Heart left ventricle (tissue), 13 donors: Measurements from ENCODE around the gene FOXP1.

Experiments used
- POLR2A ChIP-seq, 2 donors: fragments of 450-650 bp; IDR thresholded peaks; one replicate each; pipeline ENCODE4 v1.6.1; 2017; ENCODE audit warnings: antibody characterized with exemption in 2 of 2, mild to moderate bottlenecking in 2 of 2, moderate library complexity in 2 of 2
- TF ChIP-seq, protein P1 (sequence below), 12 donors: fragments of 200-600 bp; sonication (generic) in 4 of 12; IDR thresholded peaks; one replicate each; pipeline versions ENCODE4 v1.5.0 to v1.8.0; 2018 to 2022; ENCODE audit warnings: antibody characterized with exemption in 12 of 12, mild to moderate bottlenecking in 5 of 12
- donor health status: ischemic (EF 13 %, LVEDD 7.1; RV severe dilation, severe dysfunction).
- donor health status: DM: no; HTN: yes; CAD: no.
- donor health status: DM: no; HTN: no; CAD: no.
- donor health status: ischemic (EF 25% LVEDD 6.9; RV normal size, moderate dysfunction).
- donor health status: ischemic (EF 25% LVEDD 5.7; RV mildly dilated, moderate dysfunction).
- donor health status: ischemic (EF 35%, LVEDD 5.7; RV mildly dilated, moderate dysfunction).
- donor health status: nonischemic (EF 11% LVEDD 7.7; RV severe dilation, severe dysfunction).
- donor health status: DM: yes; HTN: yes; CAD: no.
- donor health status: PGD.
- donor health status: ischemic (EF 29% LVEDD 5.4; RV normal size, mild dysfunction).
- donor health status: nonischemic (EF 23%, LVEDD 6.1; RV moderate dilation, normal function).

GRCh38 chr3:71266875-71267274 is 316.7 kb downstream of the FOXP1 start:
- TF ChIP-seq, protein P1, sequence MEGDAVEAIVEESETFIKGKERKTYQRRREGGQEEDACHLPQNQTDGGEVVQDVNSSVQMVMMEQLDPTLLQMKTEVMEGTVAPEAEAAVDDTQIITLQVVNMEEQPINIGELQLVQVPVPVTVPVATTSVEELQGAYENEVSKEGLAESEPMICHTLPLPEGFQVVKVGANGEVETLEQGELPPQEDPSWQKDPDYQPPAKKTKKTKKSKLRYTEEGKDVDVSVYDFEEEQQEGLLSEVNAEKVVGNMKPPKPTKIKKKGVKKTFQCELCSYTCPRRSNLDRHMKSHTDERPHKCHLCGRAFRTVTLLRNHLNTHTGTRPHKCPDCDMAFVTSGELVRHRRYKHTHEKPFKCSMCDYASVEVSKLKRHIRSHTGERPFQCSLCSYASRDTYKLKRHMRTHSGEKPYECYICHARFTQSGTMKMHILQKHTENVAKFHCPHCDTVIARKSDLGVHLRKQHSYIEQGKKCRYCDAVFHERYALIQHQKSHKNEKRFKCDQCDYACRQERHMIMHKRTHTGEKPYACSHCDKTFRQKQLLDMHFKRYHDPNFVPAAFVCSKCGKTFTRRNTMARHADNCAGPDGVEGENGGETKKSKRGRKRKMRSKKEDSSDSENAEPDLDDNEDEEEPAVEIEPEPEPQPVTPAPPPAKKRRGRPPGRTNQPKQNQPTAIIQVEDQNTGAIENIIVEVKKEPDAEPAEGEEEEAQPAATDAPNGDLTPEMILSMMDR (IDR thresholded peaks at IDR 0.05): no peak
- no peak for TF ChIP-seq POLR2A (IDR thresholded peaks at IDR 0.05)
